HEK293T (cell line): ENCODE results near the gene SGSM2.

Source experiments
- BHLHE40 ChIP-seq: fragments of 450-650 bp; IDR thresholded peaks from 2 replicates; pipeline ENCODE4 v1.6.1; 2016; ENCODE audit warnings: mild to moderate bottlenecking, moderate library complexity, borderline replicate concordance
- HDGF ChIP-seq: fragments of 450-650 bp; IDR thresholded peaks from 2 replicates; pipeline ENCODE4 v1.6.1; 2017; ENCODE audit warnings: antibody characterized with exemption, borderline replicate concordance
- SP1 ChIP-seq: fragments of 450-650 bp; IDR thresholded peaks from 2 replicates; pipeline ENCODE4 v1.6.1; 2017
- ZNF384 ChIP-seq: fragments of 450-650 bp; IDR thresholded peaks from 2 replicates; pipeline ENCODE4 v1.6.1; 2016

DNA sequence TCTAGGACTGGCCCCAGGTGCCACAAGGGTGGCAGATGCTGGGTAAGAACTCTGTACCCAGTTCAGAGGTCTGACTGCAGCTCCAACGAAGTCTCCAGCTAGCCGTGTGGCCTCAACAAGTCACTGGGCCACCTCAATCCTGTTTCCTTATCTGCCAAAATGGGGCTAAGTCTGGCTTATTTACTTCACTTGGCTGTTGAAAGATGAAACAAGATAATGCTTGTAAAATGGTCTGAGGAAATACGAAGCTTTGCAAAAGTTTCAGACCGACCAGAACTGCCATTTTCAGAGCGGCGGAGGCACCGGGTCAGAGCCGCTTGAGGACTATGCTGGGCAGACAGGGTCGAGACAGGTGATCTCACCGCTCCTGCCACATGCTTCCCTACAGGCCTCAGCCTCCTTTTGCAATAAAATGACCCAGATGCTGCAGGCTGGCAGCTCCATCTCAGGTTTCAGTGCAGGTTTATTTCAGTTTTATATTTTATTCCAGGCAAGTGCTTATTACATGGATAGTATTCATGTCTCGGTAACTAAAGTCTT, 46.4 kb downstream of the SGSM2 start:
- TF ChIP-seq ZNF384 (no peak), SP1 (no peak), BHLHE40 (no peak), HDGF (no peak)
